SHP77 treated with DMSO at 0.1 percent for 48 hours (cell line): ENCODE measurements around the gene CYSLTR2.
"Not testable (repeated sequence)": the region's sequence is repeated elsewhere in the genome, so short reads cannot be mapped to it uniquely, and the experiment has no call there.

Experiments
- DNase-seq: peaks from one replicate; lab custom pipeline; 2025; lab: John Stamatoyannopoulos, UW

CYSLTR2 gene

GRCh38 chr13:48644951-48645350, 8.8 kb upstream of the CYSLTR2 start:
- DNase-seq = no peak

DNA sequence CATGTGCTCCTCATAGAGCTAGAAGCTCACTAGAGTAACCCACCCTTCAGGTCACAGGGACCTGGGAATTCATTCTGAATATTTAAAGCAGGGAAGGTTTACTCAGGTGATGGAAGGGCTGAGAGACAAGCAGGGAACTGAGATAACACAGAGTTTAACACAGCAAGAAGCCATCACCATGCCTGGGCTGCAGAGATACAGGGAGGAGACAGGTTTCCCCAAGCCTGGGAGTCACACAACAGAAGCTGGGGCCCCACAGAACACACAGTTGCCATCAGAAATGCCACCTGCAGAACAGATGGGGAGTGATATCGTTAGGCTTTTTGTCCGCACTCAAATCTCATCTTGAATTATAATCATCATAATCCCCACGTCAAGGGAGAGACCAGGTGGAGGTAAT, 7.9 kb upstream of the CYSLTR2 start:
- no peak for DNase-seq

GRCh38 chr13:48646791-48647190, 6.9 kb upstream of the CYSLTR2 start:
- DNase-seq = no peak

GRCh38 chr13:48647625-48648024, 6.1 kb upstream of the CYSLTR2 start:
- DNase-seq = no peak

DNA sequence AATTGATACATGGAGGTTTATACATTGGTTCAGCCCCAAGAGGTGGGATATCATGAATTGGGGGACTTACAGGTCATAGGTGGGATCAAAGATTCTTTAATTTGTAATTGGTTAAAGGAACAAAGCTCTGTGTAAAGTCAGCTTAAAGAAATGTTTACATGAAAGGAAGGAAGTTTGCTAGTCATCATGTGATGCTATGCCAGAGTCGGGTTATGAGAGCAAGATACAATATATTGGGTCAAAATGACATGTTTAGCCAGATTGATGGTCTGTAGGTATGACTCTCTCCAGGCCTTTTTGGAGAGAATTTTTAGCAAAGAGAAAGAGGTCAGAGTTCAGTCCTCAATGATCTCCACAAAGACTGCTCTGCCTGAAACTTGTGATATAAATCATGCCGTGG, 5.3 kb upstream of the CYSLTR2 start:
- DNase-seq = no peak

DNA sequence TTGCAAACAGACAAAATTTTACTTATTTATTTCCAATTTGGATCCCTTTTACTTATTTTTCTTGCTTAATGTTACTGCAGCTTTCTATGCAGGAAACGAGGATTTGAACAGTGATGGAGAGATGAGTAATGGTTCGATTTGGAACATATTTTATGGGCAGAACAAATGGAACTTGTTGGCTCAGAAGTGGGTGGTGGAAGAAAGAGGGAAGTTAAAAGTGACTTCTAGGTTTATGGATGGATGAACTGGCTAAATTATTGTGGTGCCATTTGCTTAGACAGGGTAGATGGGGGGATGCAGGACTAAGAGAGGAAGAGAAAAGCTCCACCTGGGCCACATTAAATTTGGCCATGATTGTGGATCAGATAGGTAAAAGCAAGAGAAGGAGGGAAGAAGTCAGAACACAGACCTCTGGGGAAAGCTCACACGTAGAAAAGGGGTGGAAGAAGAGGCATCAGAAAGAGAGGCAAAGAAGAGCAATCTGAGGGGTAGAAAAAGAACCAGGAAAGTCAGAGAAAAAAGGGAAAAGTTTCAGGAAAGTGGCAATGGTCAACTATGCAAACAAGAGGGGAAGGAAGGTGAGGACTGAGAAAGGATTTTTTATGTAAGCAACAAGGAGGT, 768 bp upstream of the CYSLTR2 start:
- no peak for DNase-seq

DNA sequence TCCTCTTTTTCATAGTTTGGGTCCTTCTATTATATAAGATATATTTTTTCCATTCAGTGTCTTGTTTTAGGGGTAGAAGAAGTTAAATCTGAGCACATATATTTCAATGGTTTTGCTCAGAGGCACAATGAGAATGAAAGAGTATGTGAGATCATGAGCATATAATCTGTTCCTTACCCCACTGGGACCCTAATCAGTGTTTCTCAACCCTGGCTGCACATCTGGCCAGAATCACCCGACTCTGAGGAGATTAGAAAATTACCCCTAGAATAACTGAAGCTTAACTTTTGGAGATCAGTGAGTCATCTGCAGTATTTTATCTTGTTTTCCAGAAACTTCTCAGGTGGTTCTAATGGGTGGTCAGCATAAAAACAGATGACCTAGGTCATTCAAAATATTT, 782 bp downstream of the CYSLTR2 start:
- DNase-seq = no peak

DNA sequence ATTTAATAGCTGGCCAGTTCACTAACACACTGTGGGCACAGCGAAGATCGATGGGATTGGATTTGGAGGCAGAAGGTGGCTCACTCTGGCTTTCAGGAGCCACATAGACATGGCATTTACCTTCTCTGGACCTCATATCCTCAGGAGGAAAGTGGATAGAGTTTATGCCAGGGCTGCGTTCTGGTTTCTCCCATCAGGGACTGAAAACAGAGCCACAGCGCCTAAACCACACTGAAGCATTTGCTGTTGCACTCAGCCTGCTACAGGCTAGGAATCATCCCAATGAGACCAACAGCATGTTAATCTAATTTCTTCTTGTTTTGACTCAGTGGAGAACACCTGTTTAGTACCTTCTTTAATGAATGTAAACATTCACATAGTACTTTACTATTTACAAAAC, 1.6 kb downstream of the CYSLTR2 start:
- DNase-seq = no peak

GRCh38 chr13:48656608-48657007, 2.9 kb downstream of the CYSLTR2 start:
- no peak for DNase-seq

- no peak for DNase-seq
These were observed 6.8 kb downstream of the CYSLTR2 start for GRCh38 chr13:48660361-48661076.

DNA sequence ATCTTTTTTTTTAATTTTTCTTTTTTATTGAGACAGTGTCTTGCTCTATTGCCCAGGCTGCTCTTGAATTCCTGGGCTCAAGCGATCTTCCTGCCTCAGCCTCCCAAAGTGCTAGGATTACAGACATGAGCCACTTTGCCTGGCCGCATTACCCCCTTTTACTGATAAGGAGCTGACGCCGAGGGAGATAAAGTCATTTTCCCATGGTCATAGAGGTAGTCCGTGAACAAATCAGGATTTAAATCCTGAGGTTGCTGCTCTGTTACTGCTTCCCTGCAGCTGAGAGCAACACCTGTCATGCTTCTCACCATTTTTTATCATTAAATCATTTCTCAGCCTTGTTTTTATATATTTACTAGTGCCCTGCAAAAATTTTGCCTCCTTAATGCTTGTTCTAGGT, 7.4 kb downstream of the CYSLTR2 start:
- DNase-seq = no peak

- no peak for DNase-seq
These were observed 8.5 kb downstream of the CYSLTR2 start for GRCh38 chr13:48662226-48662625.

- DNase-seq = no peak
These were observed 13.4 kb downstream of the CYSLTR2 start for GRCh38 chr13:48667136-48667535.

DNA sequence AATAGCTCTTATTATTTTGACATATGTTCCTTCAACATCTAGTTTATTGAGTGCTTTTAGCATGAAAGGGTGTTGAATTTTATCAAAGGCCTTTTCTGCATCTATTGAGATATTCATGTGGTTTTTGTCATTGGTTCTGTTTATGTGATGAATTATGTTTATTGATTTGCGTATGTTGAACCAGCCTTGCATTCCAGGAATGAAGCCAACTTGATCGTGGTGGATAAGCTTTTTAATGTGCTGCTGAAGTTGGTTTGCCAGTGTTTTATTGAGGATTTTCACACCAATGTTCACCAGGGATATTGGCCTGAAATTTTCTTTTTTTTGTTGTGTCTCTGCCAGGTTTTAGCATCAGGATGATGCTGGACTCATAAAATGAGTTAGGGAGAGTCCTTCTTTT, 17.7 kb downstream of the CYSLTR2 start:
- DNase-seq = not testable (repeated sequence)

- DNase-seq = no peak
These were observed 21.5 kb downstream of the CYSLTR2 start for GRCh38 chr13:48675247-48675646.

DNA sequence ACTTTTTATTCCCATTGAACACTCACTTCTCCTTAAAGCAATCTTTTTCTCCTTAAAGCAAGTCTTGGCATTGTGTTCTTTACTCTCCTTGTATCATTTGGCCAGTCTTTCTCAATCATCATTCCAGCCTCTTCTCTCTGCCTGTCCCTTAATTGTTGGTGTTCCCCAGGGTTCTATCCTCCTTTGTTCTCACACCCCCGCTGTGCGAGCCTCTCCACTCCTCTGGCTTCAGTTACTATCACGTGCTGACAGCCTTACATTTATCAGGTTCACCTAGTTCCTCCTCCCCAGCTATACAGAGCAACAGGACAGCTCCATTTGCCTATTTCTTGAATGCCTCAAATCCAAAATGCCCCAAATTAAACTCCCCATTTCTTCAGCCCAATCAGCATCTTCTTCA, 24.6 kb downstream of the CYSLTR2 start:
- no peak for DNase-seq

DNA sequence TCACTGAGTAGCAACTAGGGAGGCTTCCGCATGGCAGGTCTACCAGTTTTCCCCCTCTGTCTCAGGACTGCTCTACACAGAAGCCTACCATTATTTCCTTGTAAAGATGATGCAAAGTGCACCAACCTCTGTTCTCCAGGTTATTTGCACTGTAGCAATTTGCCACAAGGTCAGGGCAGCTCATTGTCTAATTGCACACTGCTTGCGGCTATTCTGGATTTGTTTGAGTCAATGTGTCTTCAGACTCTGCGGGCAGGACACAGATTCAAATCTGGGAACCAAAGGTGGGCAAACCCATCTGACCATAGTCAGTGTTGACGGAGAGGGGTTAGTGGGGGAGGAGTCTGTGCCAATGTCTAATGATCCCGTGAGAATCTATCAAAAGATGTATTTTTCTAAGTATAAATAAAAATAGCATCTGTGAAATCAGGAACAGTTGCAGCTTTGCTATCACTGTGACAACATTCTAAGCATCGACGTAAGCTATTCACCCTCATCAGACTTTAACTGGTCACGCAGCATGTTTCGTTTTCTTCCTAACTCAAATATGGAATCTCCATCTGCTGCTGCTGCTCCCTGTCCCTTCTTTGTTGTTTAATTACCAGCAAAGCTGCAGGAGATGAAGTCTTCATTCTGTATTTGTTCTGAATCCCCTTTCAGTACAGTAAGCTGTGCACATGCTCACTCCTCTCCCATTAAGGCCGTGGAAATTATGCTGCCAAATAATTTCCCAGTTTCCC, 26.4 kb downstream of the CYSLTR2 start:
- DNase-seq = no peak

DNA sequence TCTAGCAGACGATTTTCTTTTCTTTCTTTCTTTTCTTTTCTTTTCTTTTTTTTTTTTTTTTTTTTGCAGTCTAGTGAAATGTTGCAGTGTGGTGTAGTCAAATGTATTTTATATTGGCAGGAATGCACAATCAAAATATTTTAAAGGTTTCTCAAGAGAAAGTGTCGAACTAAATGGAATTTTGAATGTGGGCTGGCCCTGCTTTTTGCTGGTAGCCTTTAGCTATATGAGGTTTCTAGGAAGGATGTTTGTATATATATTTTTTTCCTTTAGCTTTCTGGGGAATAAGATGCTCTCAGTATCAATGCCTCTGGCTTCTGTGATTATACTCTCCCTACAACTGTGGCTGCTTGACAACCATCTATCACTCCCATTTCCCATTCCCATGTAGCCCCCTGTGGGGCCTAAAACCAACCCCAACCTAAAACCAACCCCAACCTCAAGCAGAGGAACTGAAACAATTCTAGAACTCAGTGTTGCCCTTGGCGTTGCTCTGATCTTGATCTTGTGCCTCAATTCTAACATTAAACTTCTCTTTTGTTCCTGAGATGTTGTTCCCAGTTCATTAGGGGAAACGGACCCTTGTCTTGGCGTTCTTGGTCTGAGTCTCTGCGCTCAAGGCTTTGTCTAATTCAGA, 27.1 kb downstream of the CYSLTR2 start:
- DNase-seq = no peak

DNA sequence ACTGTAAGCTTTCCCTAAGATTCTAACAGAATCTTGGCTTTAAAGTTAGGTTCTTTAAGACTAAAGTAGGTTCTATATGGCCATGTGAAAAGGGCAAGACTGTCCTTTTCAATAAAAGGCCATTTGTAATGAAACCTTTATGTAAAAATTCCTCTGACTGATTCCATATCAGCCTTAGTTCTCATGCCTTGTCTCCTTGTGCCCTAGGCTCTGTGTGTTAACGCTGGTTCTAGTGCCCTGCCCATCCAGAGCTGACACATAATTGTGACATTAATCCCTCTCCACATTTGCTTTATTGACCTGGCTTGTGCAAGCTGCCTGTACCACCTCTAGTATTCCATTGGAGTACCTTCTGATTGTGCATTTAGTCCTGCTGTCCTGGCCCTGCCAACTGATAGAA, 28.2 kb downstream of the CYSLTR2 start:
- no peak for DNase-seq

- no peak for DNase-seq
These were observed 28.7 kb downstream of the CYSLTR2 start for GRCh38 chr13:48682436-48682835.

GRCh38 chr13:48686636-48687210, 33.0 kb downstream of the CYSLTR2 start:
- DNase-seq = no peak

GRCh38 chr13:48687249-48687648, 33.5 kb downstream of the CYSLTR2 start:
- DNase-seq = no peak
